Measurements from ENCODE around the gene KRTAP10-6.

GRCh38 chr21:44593598-44594405, 1.5 kb upstream of the KRTAP10-6 start:
- TF ChIP-seq, protein P1, sequence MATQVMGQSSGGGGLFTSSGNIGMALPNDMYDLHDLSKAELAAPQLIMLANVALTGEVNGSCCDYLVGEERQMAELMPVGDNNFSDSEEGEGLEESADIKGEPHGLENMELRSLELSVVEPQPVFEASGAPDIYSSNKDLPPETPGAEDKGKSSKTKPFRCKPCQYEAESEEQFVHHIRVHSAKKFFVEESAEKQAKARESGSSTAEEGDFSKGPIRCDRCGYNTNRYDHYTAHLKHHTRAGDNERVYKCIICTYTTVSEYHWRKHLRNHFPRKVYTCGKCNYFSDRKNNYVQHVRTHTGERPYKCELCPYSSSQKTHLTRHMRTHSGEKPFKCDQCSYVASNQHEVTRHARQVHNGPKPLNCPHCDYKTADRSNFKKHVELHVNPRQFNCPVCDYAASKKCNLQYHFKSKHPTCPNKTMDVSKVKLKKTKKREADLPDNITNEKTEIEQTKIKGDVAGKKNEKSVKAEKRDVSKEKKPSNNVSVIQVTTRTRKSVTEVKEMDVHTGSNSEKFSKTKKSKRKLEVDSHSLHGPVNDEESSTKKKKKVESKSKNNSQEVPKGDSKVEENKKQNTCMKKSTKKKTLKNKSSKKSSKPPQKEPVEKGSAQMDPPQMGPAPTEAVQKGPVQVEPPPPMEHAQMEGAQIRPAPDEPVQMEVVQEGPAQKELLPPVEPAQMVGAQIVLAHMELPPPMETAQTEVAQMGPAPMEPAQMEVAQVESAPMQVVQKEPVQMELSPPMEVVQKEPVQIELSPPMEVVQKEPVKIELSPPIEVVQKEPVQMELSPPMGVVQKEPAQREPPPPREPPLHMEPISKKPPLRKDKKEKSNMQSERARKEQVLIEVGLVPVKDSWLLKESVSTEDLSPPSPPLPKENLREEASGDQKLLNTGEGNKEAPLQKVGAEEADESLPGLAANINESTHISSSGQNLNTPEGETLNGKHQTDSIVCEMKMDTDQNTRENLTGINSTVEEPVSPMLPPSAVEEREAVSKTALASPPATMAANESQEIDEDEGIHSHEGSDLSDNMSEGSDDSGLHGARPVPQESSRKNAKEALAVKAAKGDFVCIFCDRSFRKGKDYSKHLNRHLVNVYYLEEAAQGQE (IDR thresholded peaks at IDR 0.05; ENCODE audit: insufficient replicate concordance, low read depth): no peak
- TF ChIP-seq, protein P2, sequence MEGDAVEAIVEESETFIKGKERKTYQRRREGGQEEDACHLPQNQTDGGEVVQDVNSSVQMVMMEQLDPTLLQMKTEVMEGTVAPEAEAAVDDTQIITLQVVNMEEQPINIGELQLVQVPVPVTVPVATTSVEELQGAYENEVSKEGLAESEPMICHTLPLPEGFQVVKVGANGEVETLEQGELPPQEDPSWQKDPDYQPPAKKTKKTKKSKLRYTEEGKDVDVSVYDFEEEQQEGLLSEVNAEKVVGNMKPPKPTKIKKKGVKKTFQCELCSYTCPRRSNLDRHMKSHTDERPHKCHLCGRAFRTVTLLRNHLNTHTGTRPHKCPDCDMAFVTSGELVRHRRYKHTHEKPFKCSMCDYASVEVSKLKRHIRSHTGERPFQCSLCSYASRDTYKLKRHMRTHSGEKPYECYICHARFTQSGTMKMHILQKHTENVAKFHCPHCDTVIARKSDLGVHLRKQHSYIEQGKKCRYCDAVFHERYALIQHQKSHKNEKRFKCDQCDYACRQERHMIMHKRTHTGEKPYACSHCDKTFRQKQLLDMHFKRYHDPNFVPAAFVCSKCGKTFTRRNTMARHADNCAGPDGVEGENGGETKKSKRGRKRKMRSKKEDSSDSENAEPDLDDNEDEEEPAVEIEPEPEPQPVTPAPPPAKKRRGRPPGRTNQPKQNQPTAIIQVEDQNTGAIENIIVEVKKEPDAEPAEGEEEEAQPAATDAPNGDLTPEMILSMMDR (IDR thresholded peaks at IDR 0.05; ENCODE audit: insufficient read depth, low read length): no peak
- TF ChIP-seq POLR2AphosphoS5 (IDR thresholded peaks at IDR 0.05; ENCODE audit: low read depth) (no peak), GABPA (IDR thresholded peaks at IDR 0.05; ENCODE audit: low read depth) (no peak)

Measured in HL-60 (cell line).